Panc1 (cell line): ENCODE data around the gene NPLOC4. TPM values are rescaled to one million over a fixed set of nuclear protein-coding genes. Genes with fewer than 3 reads are reported as not detected.

Experiments used
- ATAC-seq: fragments of 200-7000 bp; cut with Tn5 transposase; 2 replicates; pipeline ENCODE4 v1.9.1; 2020; ENCODE audit warnings: mild to moderate bottlenecking, moderate library complexity
- BruUV-seq: library from RNA; stranded (reverse); fragments of 400-500 nt; replicated peaks from 2 replicates; lab custom pipeline; 2021; lab: Mats Ljungman, UMichigan
- CTCF ChIA-PET: fragments of 300-600 bp; sonication (Branson Sonifier 250); formaldehyde crosslinking; loops from one replicate; lab custom pipeline; 2022; ENCODE audit warnings: antibody characterized with exemption; lab: Charles Lee
- POLR2A ChIA-PET: fragments of 300-600 bp; sonication (Branson Sonifier 250); formaldehyde crosslinking; loops from one replicate; lab custom pipeline; 2022; ENCODE audit warnings: antibody characterized with exemption; lab: Charles Lee
- DNase-seq: peaks from one replicate; pipeline ENCODE4 v3.0.0-alpha.2; 2010; ENCODE audit warnings: low read depth, low spot score
- H3K27ac ChIP-seq: 2 replicates; pipeline ENCODE4 v1.5.1; 2011; ENCODE audit warnings: mild to moderate bottlenecking, low read length, inconsistent platforms
- H3K27me3 ChIP-seq: fragments of 200-500 bp; sonication (Bioruptor generic); 2 replicates; pipeline ENCODE4 v1.6.0; 2014; ENCODE audit warnings: low read length, inconsistent platforms; ENCODE audit not compliant: control insufficient read depth, insufficient read depth
- H3K36me3 ChIP-seq: fragments of 200-500 bp; sonication (Bioruptor generic); 2 replicates; pipeline ENCODE4 v1.5.1; 2014; ENCODE audit warnings: inconsistent platforms, mild to moderate bottlenecking, low read length, moderate library complexity; ENCODE audit not compliant: control insufficient read depth, insufficient read depth
- H3K4me1 ChIP-seq: 2 replicates; pipeline ENCODE4 v1.5.1; 2011; ENCODE audit warnings: inconsistent platforms, mild to moderate bottlenecking, low read length, moderate library complexity; ENCODE audit not compliant: control insufficient read depth, insufficient read depth
- H3K4me3 ChIP-seq, 2 experiments: 2 replicates each; pipeline ENCODE4 v1.5.1; 2011 to 2012; ENCODE audit warnings: low read depth in 2 of 2, low read length in 2 of 2, mild to moderate bottlenecking in 2 of 2, inconsistent platforms in 1 of 2, moderate library complexity in 1 of 2
- H3K9me3 ChIP-seq: fragments of 200-500 bp; sonication (Bioruptor generic); 2 replicates; pipeline ENCODE4 v1.5.1; 2014; ENCODE audit warnings: low read depth, mild to moderate bottlenecking, inconsistent platforms, low read length, moderate library complexity; ENCODE audit not compliant: control insufficient read depth, insufficient read depth
- CTCF ChIP-seq: fragments of 450-650 bp; IDR thresholded peaks from 2 replicates; pipeline ENCODE4 v1.5.1; 2017; ENCODE audit warnings: mild to moderate bottlenecking
- POLR2AphosphoS5 ChIP-seq: IDR thresholded peaks from 2 replicates; pipeline ENCODE4 v1.6.1; 2012; ENCODE audit warnings: mild to moderate bottlenecking, low read depth, low read length, moderate library complexity
- SIN3A ChIP-seq: IDR thresholded peaks from 2 replicates; pipeline ENCODE4 v1.6.1; 2012; ENCODE audit warnings: low read depth, mild to moderate bottlenecking, low read length, moderate library complexity, borderline replicate concordance; ENCODE audit not compliant: insufficient read depth
- TCF7L2 ChIP-seq: IDR thresholded peaks from 2 replicates; pipeline ENCODE4 v1.6.1; 2011; ENCODE audit warnings: mild to moderate bottlenecking, low read depth, low read length, inconsistent platforms
- in situ Hi-C: cut with HindIII; loops from 2 replicates; pipeline ENCODE4 v1.10.0; 2016; ENCODE audit warnings: low sequenced_read_pairs, low pct_unique_long_range_greater_than_20kb
- intact Hi-C: fragments of 100-400 bp; cut with micrococcal nuclease; formaldehyde crosslinking; loops from one replicate; pipeline ENCODE4 v1.10.0; 2022; ENCODE audit not compliant: unreplicated experiment
- total RNA-seq: library from RNA; stranded (reverse); gene quantifications from one replicate; pipeline ENCODE4 v1.2.1, GENCODE V29; 2021; ENCODE audit not compliant: unreplicated experiment
- TF ChIP-seq, protein P1 (sequence below), 2 experiments: IDR thresholded peaks; 2 replicates each; pipeline ENCODE4 v1.6.1; 2011 to 2012; ENCODE audit warnings: low read depth in 2 of 2, control low read depth in 1 of 2, low read length in 1 of 2, mild to moderate bottlenecking in 1 of 2, moderate library complexity in 1 of 2; ENCODE audit not compliant: insufficient read depth in 1 of 2

Gene NPLOC4
- total RNA-seq, 1 experiment from 2014 or later, result 246 TPM

DNA sequence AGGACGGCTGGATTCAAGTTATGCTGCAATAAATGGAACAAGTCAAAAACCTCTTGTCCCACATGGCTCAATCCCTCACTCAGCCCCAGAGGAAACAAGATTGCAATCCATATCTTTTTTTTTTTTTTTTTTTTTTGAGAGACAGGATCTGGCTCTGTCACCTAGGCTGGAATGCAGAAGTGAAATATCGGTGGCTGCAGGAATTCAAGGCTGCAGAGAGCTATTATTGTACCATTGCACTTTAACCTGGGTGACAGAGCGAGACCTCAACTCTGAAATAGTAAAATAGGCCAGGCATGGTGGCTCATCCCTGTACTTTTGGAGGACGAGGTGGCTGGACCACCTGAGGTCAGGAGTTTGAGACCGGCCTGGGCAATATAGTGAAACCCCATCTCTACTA, 22.1 kb upstream of the NPLOC4 start:
- TF ChIP-seq POLR2AphosphoS5, result no peak
- TF ChIP-seq, protein P1, sequence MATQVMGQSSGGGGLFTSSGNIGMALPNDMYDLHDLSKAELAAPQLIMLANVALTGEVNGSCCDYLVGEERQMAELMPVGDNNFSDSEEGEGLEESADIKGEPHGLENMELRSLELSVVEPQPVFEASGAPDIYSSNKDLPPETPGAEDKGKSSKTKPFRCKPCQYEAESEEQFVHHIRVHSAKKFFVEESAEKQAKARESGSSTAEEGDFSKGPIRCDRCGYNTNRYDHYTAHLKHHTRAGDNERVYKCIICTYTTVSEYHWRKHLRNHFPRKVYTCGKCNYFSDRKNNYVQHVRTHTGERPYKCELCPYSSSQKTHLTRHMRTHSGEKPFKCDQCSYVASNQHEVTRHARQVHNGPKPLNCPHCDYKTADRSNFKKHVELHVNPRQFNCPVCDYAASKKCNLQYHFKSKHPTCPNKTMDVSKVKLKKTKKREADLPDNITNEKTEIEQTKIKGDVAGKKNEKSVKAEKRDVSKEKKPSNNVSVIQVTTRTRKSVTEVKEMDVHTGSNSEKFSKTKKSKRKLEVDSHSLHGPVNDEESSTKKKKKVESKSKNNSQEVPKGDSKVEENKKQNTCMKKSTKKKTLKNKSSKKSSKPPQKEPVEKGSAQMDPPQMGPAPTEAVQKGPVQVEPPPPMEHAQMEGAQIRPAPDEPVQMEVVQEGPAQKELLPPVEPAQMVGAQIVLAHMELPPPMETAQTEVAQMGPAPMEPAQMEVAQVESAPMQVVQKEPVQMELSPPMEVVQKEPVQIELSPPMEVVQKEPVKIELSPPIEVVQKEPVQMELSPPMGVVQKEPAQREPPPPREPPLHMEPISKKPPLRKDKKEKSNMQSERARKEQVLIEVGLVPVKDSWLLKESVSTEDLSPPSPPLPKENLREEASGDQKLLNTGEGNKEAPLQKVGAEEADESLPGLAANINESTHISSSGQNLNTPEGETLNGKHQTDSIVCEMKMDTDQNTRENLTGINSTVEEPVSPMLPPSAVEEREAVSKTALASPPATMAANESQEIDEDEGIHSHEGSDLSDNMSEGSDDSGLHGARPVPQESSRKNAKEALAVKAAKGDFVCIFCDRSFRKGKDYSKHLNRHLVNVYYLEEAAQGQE (IDR thresholded peaks at IDR 0.05; ENCODE audit: insufficient read depth in 1 of 2, low read depth in 2 of 2, low read length in 1 of 2), result no peak
- no peak for TF ChIP-seq SIN3A
- TF ChIP-seq CTCF, result no peak
- no peak for TF ChIP-seq TCF7L2
- ChIA-PET CTCF (no interaction called here), POLR2A (interaction anchor here (0.6 kb wide), 1 partner anchor 38 kb away, joined by 3 read pairs; no protein-coding TSS in a partner anchor)
- DNase-seq (no peak), ATAC-seq (no peak)
- intact Hi-C loops, result no loop called here
- no peaks in the 10 kb centered on the region for H3K27me3 ChIP-seq
- H3K4me1 ChIP-seq, result peaks cover 8% of the 10 kb centered on the region
- BruUV-seq, result no TSS peak
- H3K27ac ChIP-seq, result no peak overlapping the region
- no peaks in the 10 kb centered on the region for H3K36me3 ChIP-seq
- no peak overlapping the region for H3K4me3 ChIP-seq
- in situ Hi-C loops, result no loop called here
- no peaks in the 10 kb centered on the region for H3K9me3 ChIP-seq

DNA sequence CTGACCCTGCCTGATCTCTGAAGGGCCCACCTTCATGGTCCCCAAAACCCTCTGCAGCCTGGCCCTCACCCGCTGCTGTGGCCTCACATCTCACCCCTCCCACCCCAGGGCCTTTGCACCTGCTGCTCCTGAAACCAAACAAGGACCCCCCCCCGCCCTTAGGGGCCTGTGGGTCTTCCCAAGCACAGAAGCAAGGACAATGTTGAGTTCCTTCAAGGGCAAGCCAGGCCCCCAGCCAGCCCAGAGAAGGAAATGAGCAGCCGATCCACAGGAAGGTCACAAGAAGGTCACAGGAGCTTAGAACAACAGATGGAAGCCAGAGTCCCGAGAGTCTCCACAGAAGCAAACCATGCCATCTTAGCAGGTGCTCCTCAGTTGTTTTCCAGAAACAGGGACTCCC, 19.9 kb upstream of the NPLOC4 start:
- intact Hi-C loops, result no loop called here
- DNase-seq (no peak), ATAC-seq (no peak)
- CTCF ChIA-PET, result no interaction called here
- TF ChIP-seq, protein P1 (IDR thresholded peaks at IDR 0.05; ENCODE audit: insufficient read depth in 1 of 2, low read depth in 2 of 2, low read length in 1 of 2), result no peak
- TF ChIP-seq TCF7L2 (no peak), SIN3A (no peak), POLR2AphosphoS5 (no peak), CTCF (no peak)
- no peaks in the 10 kb centered on the region for H3K36me3 ChIP-seq
- no peak overlapping the region for H3K27ac ChIP-seq
- H3K9me3 ChIP-seq, result no peaks in the 10 kb centered on the region
- POLR2A ChIA-PET, result no interaction called here
- H3K27me3 ChIP-seq, result no peaks in the 10 kb centered on the region
- no TSS peak for BruUV-seq
- no peak overlapping the region for H3K4me3 ChIP-seq
- H3K4me1 ChIP-seq, result peaks cover 8% of the 10 kb centered on the region
- in situ Hi-C loops, result no loop called here
